HEK293T (cell line): ENCODE measurements around the gene TNIP3.

Source experiments
- CTCF ChIA-PET: fragments of 350-600 bp; formaldehyde crosslinking; extraction: SDS; loops from one replicate; lab custom pipeline; 2021; ENCODE audit warnings: antibody characterized with exemption, inconsistent platforms; lab: Yijun Ruan, JAX
- POLR2A ChIA-PET: fragments of 350-600 bp; formaldehyde crosslinking; extraction: SDS; loops from one replicate; lab custom pipeline; 2020; ENCODE audit warnings: antibody characterized with exemption, inconsistent platforms; lab: Yijun Ruan, JAX
- DNase-seq: peaks from one replicate; pipeline ENCODE4 v3.0.0; 2012; ENCODE audit warnings: mixed read lengths; ENCODE audit errors: extremely low spot score
- ARNT ChIP-seq: fragments of 450-650 bp; IDR thresholded peaks from 2 replicates; pipeline ENCODE4 v1.6.1; 2017; ENCODE audit warnings: mild to moderate bottlenecking
- BHLHE40 ChIP-seq: fragments of 450-650 bp; IDR thresholded peaks from 2 replicates; pipeline ENCODE4 v1.6.1; 2016; ENCODE audit warnings: mild to moderate bottlenecking, moderate library complexity, borderline replicate concordance
- CTBP1 ChIP-seq: fragments of 450-650 bp; IDR thresholded peaks from 2 replicates; pipeline ENCODE4 v1.6.1; 2016; ENCODE audit warnings: borderline replicate concordance
- ELF4 ChIP-seq: fragments of 450-650 bp; IDR thresholded peaks from 2 replicates; pipeline ENCODE4 v1.6.1; 2017; ENCODE audit warnings: antibody characterized with exemption
- FOXA1 ChIP-seq: fragments of 450-650 bp; IDR thresholded peaks from 2 replicates; pipeline ENCODE4 v1.6.1; 2016; ENCODE audit warnings: mild to moderate bottlenecking
- FOXK2 ChIP-seq: fragments of 450-650 bp; IDR thresholded peaks from 2 replicates; pipeline ENCODE4 v1.6.1; 2016; ENCODE audit warnings: mild to moderate bottlenecking
- FOXM1 ChIP-seq: fragments of 450-650 bp; IDR thresholded peaks from 2 replicates; pipeline ENCODE4 v1.6.1; 2017; ENCODE audit warnings: mild to moderate bottlenecking, borderline replicate concordance
- HDGF ChIP-seq: fragments of 450-650 bp; IDR thresholded peaks from 2 replicates; pipeline ENCODE4 v1.6.1; 2017; ENCODE audit warnings: antibody characterized with exemption, borderline replicate concordance
- L3MBTL2 ChIP-seq: fragments of 450-650 bp; conservative IDR thresholded peaks from 2 replicates; pipeline ENCODE4 v1.6.1; 2016; ENCODE audit warnings: mild to moderate bottlenecking
- LEF1 ChIP-seq: fragments of 450-650 bp; IDR thresholded peaks from 2 replicates; pipeline ENCODE4 v1.6.1; 2017; ENCODE audit warnings: mild to moderate bottlenecking, borderline replicate concordance
- NFRKB ChIP-seq: fragments of 450-650 bp; IDR thresholded peaks from 2 replicates; pipeline ENCODE4 v1.6.1; 2016; ENCODE audit warnings: mild to moderate bottlenecking, moderate library complexity
- SP1 ChIP-seq: fragments of 450-650 bp; IDR thresholded peaks from 2 replicates; pipeline ENCODE4 v1.6.1; 2017
- SUZ12 ChIP-seq: fragments of 450-650 bp; IDR thresholded peaks from 2 replicates; pipeline ENCODE4 v1.6.1; 2016; ENCODE audit warnings: mild to moderate bottlenecking
- TARDBP ChIP-seq: fragments of 450-650 bp; IDR thresholded peaks from 2 replicates; pipeline ENCODE4 v1.6.1; 2016
- ZNF384 ChIP-seq: fragments of 450-650 bp; IDR thresholded peaks from 2 replicates; pipeline ENCODE4 v1.6.1; 2016
- TF ChIP-seq, protein P1 (sequence below): fragments of 450-650 bp; IDR thresholded peaks from 2 replicates; pipeline ENCODE4 v1.6.1; 2016

TNIP3 gene

GRCh38 chr4:121108557-121108956 lies 55.6 kb downstream of the TNIP3 start:
- ChIA-PET CTCF (no interaction called here), POLR2A (no interaction called here)
- TF ChIP-seq FOXA1 (no peak), SP1 (no peak), SUZ12 (no peak), BHLHE40 (no peak), CTBP1 (no peak), TARDBP (no peak), ELF4 (no peak), FOXM1 (no peak), HDGF (no peak), FOXK2 (no peak), LEF1 (no peak), ARNT (no peak), L3MBTL2 (no peak), NFRKB (no peak), ZNF384 (no peak)
- TF ChIP-seq, protein P1, sequence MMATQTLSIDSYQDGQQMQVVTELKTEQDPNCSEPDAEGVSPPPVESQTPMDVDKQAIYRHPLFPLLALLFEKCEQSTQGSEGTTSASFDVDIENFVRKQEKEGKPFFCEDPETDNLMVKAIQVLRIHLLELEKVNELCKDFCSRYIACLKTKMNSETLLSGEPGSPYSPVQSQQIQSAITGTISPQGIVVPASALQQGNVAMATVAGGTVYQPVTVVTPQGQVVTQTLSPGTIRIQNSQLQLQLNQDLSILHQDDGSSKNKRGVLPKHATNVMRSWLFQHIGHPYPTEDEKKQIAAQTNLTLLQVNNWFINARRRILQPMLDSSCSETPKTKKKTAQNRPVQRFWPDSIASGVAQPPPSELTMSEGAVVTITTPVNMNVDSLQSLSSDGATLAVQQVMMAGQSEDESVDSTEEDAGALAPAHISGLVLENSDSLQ = no peak
- DNase-seq = no peak

DNA sequence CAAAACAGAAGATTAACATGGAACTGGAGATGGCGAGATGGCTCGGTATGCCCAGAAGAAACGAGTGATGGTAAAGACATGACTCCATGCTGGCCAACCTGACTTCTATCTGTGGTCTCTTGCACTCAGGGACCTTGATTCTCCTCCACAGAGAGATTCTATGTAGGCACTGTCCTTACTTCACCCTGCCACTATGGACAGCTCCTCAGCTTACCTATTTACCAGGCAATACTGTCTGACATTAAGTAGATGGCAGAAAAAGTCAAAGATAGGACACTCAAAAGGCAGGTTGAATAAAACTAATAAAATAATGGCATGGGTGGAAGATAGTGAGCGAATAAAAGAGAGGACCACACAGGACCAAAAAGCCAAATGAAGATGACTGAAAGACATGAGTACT lies 56.6 kb downstream of the TNIP3 start:
- no peak for DNase-seq
- no peak for TF ChIP-seq FOXA1
- TF ChIP-seq SP1 = no peak
- TF ChIP-seq NFRKB = no peak
- no peak for TF ChIP-seq ARNT
- TF ChIP-seq, protein P1 = no peak
- no peak for TF ChIP-seq FOXK2
- ChIA-PET POLR2A (no interaction called here), CTCF (no interaction called here)

- POLR2A ChIA-PET = no interaction called here
- no peak for TF ChIP-seq ZNF384
- no peak for DNase-seq
- CTCF ChIA-PET = no interaction called here
Measured at GRCh38 chr4:121100093-121100775, 63.9 kb downstream of the TNIP3 start.

DNA sequence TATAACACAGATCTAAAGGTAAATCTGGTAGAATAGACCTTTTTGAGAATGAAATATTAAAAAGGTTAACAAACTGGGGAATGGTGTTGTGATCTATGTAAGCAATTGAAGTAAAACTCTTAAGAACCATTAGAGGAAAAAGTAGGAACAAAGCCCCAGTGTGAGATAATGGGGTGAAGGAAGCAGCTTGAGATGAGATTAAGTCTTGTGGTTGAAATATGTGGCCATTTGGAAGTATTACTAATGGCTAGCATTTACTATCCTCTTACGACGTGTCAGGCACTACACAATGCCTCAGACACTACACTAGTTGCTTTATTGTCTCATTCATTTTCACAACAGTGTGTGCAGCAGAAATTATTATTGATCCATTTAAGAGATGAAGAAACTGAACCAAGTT lies 65.9 kb downstream of the TNIP3 start:
- POLR2A ChIA-PET = no interaction called here

GRCh38 chr4:121096629-121097028 lies 67.5 kb downstream of the TNIP3 start:
- ChIA-PET POLR2A (no interaction called here), CTCF (interaction anchor here (0.7 to 0.8 kb wide), 2 partner anchors 11 to 942 kb away, joined by 3 to 5 read pairs; no protein-coding TSS in a partner anchor)
- TF ChIP-seq NFRKB = no peak
- TF ChIP-seq LEF1 = no peak
- no peak for TF ChIP-seq FOXA1
- no peak for TF ChIP-seq L3MBTL2
- TF ChIP-seq FOXM1 = no peak
- no peak for TF ChIP-seq CTBP1
- no peak for TF ChIP-seq FOXK2
- no peak for TF ChIP-seq ELF4
- TF ChIP-seq ZNF384 = no peak
- no peak for TF ChIP-seq BHLHE40
- no peak for TF ChIP-seq SP1
- TF ChIP-seq HDGF = no peak
- TF ChIP-seq SUZ12 = no peak
- TF ChIP-seq, protein P1 = no peak
- TF ChIP-seq ARNT = no peak
- no peak for TF ChIP-seq TARDBP
- peak; percentile 9 for DNase-seq

More for the DNA sequence above, 65.9 kb downstream of the TNIP3 start:
- CTCF ChIA-PET = no interaction called here
- DNase-seq = no peak
- TF ChIP-seq HDGF (no peak), ELF4 (no peak), SP1 (no peak), ARNT (no peak), FOXM1 (no peak), FOXK2 (no peak), BHLHE40 (no peak), ZNF384 (no peak), FOXA1 (no peak)

DNA sequence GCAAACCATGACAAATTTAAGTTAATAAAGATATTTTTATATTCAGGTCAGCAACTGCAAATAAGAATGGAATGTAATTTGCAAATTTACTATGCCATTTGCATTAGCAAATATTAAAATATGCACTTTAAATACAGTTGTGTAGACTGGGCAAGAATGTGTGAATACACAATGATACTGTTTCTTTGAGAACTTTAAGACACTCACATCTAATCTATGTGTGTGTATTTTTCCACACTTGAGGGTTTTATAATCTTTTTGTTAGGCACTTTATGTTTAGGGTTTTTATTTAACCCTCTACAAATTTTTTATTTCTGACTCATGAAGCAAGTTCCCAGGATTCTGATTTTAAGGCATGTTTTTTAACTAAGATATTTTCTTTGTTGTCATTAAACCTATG lies 67.9 kb downstream of the TNIP3 start:
- DNase-seq = no peak
- POLR2A ChIA-PET = no interaction called here
- CTCF ChIA-PET = no interaction called here

More for the DNA sequence above, 67.9 kb downstream of the TNIP3 start:
- TF ChIP-seq NFRKB (no peak), L3MBTL2 (no peak), CTBP1 (no peak), FOXK2 (no peak), ZNF384 (no peak), SUZ12 (no peak), LEF1 (no peak), BHLHE40 (no peak), ELF4 (no peak), ARNT (no peak), HDGF (no peak), FOXM1 (no peak), FOXA1 (no peak), TARDBP (no peak), SP1 (no peak)
- TF ChIP-seq, protein P1 = no peak
